IMR-90 (cell line): ENCODE data around the gene LHFPL3. TPM values are rescaled to one million over a fixed set of nuclear protein-coding genes. Genes with fewer than 3 reads are reported as not detected.

Source experiments
- ATAC-seq: fragments of 200-7000 bp; cut with Tn5 transposase; 2 replicates; pipeline ENCODE4 v1.9.1; 2020; ENCODE audit warnings: low read depth, mild to moderate bottlenecking, moderate library complexity
- BruUV-seq: library from RNA; stranded (reverse); fragments of 400-500 nt; replicated peaks from 2 replicates; lab custom pipeline; 2021; lab: Mats Ljungman, UMichigan
- CTCF ChIA-PET: fragments of 300-600 bp; formaldehyde crosslinking; extraction: SDS; loops from one replicate; lab custom pipeline; 2021; ENCODE audit warnings: antibody characterized with exemption; lab: Yijun Ruan, JAX
- POLR2A ChIA-PET: fragments of 300-600 bp; sonication (Branson Sonifier 250); formaldehyde crosslinking; loops from one replicate; lab custom pipeline; 2022; ENCODE audit warnings: antibody characterized with exemption; ENCODE audit not compliant: unreplicated experiment; lab: Charles Lee
- DNase-seq: peaks from one replicate; pipeline ENCODE4 v3.0.0; 2013
- H2AFZ ChIP-seq: replicated peaks from 2 replicates; pipeline ENCODE3; 2013; ENCODE audit warnings: low read length, mild to moderate bottlenecking; ENCODE audit not compliant: poor library complexity
- H2AK5ac ChIP-seq: 2 replicates; pipeline ENCODE4 v1.6.1; 2013; ENCODE audit warnings: low read depth, low read length, inconsistent platforms
- H2AK9ac ChIP-seq: replicated peaks from 2 replicates; pipeline ENCODE3; 2013; ENCODE audit warnings: mild to moderate bottlenecking, low read depth, low read length, moderate library complexity; ENCODE audit not compliant: poor library complexity
- H2BK120ac ChIP-seq: 2 replicates; pipeline ENCODE4 v1.6.1; 2013; ENCODE audit warnings: low read depth, low read length, inconsistent platforms
- H2BK15ac ChIP-seq: 3 replicates; pipeline ENCODE4 v1.6.1; 2013; ENCODE audit warnings: low read depth, low read length, inconsistent platforms
- H2BK20ac ChIP-seq: 2 replicates; pipeline ENCODE4 v1.6.1; 2013; ENCODE audit warnings: low read depth, mild to moderate bottlenecking, inconsistent platforms, low read length, moderate library complexity
- H2BK5ac ChIP-seq: 2 replicates; pipeline ENCODE4 v1.6.1; 2013; ENCODE audit warnings: mild to moderate bottlenecking, low read depth, low read length, inconsistent platforms; ENCODE audit not compliant: poor library complexity, severe bottlenecking
- H3K14ac ChIP-seq: replicated peaks from 2 replicates; pipeline ENCODE4 v1.6.1; 2013; ENCODE audit warnings: low read depth, low read length, inconsistent platforms
- H3K18ac ChIP-seq: 2 replicates; pipeline ENCODE4 v1.6.1; 2013; ENCODE audit warnings: low read depth, low read length, control low read depth
- H3K23ac ChIP-seq: 2 replicates; pipeline ENCODE4 v1.6.1; 2013; ENCODE audit warnings: low read depth, low read length, inconsistent platforms
- H3K27ac ChIP-seq: 2 replicates; pipeline ENCODE4 v1.5.1; 2013; ENCODE audit warnings: mild to moderate bottlenecking, control low read depth, low read length; ENCODE audit not compliant: insufficient read depth
- H3K27me3 ChIP-seq: 2 replicates; pipeline ENCODE4 v1.6.1; 2013; ENCODE audit warnings: low read length; ENCODE audit not compliant: control insufficient read depth, insufficient read depth
- H3K36me3 ChIP-seq: 2 replicates; pipeline ENCODE4 v1.6.1; 2013; ENCODE audit warnings: low read length, mixed read lengths; ENCODE audit not compliant: control insufficient read depth, insufficient read depth
- H3K4ac ChIP-seq: 2 replicates; pipeline ENCODE4 v1.6.1; 2013; ENCODE audit warnings: low read depth, low read length, inconsistent platforms
- H3K4me1 ChIP-seq: 2 replicates; pipeline ENCODE4 v1.6.1; 2013; ENCODE audit warnings: low read length, mixed read lengths; ENCODE audit not compliant: control insufficient read depth, insufficient read depth
- H3K4me2 ChIP-seq: 2 replicates; pipeline ENCODE4 v1.6.1; 2013; ENCODE audit warnings: low read depth, mild to moderate bottlenecking, control low read depth, low read length, moderate library complexity
- H3K4me3 ChIP-seq: 2 replicates; pipeline ENCODE4 v1.5.1; 2013; ENCODE audit warnings: low read depth, mild to moderate bottlenecking, control low read depth, low read length, moderate library complexity; ENCODE audit not compliant: insufficient read depth
- H3K56ac ChIP-seq: 2 replicates; pipeline ENCODE4 v1.6.1; 2013; ENCODE audit warnings: low read length, inconsistent platforms; ENCODE audit not compliant: insufficient read depth; ENCODE audit errors: extremely low read depth
- H3K79me1 ChIP-seq, 2 experiments: 2 replicates each; pipeline ENCODE4 v1.6.1; 2013; ENCODE audit warnings: low read length in 2 of 2, inconsistent platforms in 1 of 2, low read depth in 1 of 2
- H3K9ac ChIP-seq: 2 replicates; pipeline ENCODE4 v1.6.1; 2013; ENCODE audit warnings: low read depth, low read length, control low read depth
- H3K9me1 ChIP-seq: 2 replicates; pipeline ENCODE4 v1.6.1; 2013; ENCODE audit warnings: low read length, inconsistent platforms; ENCODE audit not compliant: insufficient read depth
- H3K9me3 ChIP-seq: 2 replicates; pipeline ENCODE4 v1.6.1; 2013; ENCODE audit warnings: low read length; ENCODE audit not compliant: control insufficient read depth, insufficient read depth
- H4K20me1 ChIP-seq: 2 replicates; pipeline ENCODE4 v1.6.1; 2013; ENCODE audit warnings: low read length, inconsistent platforms; ENCODE audit not compliant: insufficient read depth
- H4K5ac ChIP-seq: 2 replicates; pipeline ENCODE4 v1.6.1; 2013; ENCODE audit warnings: mild to moderate bottlenecking, low read depth, low read length, control low read depth
- H4K8ac ChIP-seq, 2 experiments: 2 replicates each; pipeline ENCODE4 v1.6.1; 2013; ENCODE audit warnings: low read depth in 2 of 2, low read length in 2 of 2, control low read depth in 1 of 2, inconsistent platforms in 1 of 2
- H4K91ac ChIP-seq: 2 replicates; pipeline ENCODE4 v1.6.1; 2013; ENCODE audit warnings: low read depth, low read length, inconsistent platforms; ENCODE audit not compliant: insufficient read depth
- CEBPB ChIP-seq: IDR thresholded peaks from 2 replicates; pipeline ENCODE4 v1.6.1; 2012; ENCODE audit warnings: low read depth, low read length, improper control_type of control experiment
- CTCF ChIP-seq: conservative IDR thresholded peaks from 2 replicates; pipeline ENCODE4 v1.5.1; 2012; ENCODE audit warnings: mild to moderate bottlenecking, low read depth, low read length, improper control_type of control experiment
- POLR2A ChIP-seq: IDR thresholded peaks from 2 replicates; pipeline ENCODE4 v1.6.1; 2012; ENCODE audit warnings: mild to moderate bottlenecking, low read depth, low read length
- RCOR1 ChIP-seq: IDR thresholded peaks from 2 replicates; pipeline ENCODE4 v1.6.1; 2012; ENCODE audit warnings: mild to moderate bottlenecking, low read length, improper control_type of control experiment; ENCODE audit not compliant: insufficient replicate concordance
- RFX5 ChIP-seq: IDR thresholded peaks from 2 replicates; pipeline ENCODE4 v1.8.0; 2012; ENCODE audit warnings: low read depth, mild to moderate bottlenecking, low read length, moderate library complexity
- WGBS, 2 experiments: methylation state at CpG; one replicate each; pipeline versions ENCODE4 v1.1.5 to v1.1.7; 2013; ENCODE audit warnings: missing lambda C conversion rate in 2 of 2; ENCODE audit not compliant: insufficient read length in 1 of 2; ENCODE audit errors: extremely low coverage in 2 of 2; 5-methylcytosine and 5-hydroxymethylcytosine counted together
- dilution Hi-C: fragments of 300-500 bp; cut with HindIII; formaldehyde crosslinking; loops from one replicate; pipeline ENCODE4 v1.14.3; 2018; ENCODE audit warnings: low sequenced_read_pairs; ENCODE audit not compliant: unreplicated experiment
- in situ Hi-C: fragments of 300-500 bp; cut with MboI; formaldehyde crosslinking; loops from 3 replicates; pipeline ENCODE4 v1.14.3; 2019; ENCODE audit warnings: low sequenced_read_pairs, inconsistent platforms, mixed read lengths
- intact Hi-C: fragments of 100-400 bp; cut with micrococcal nuclease; formaldehyde crosslinking; loops from 2 replicates; pipeline ENCODE4 v1.10.0; 2022
- polyA plus RNA-seq, 3 experiments: library from polyadenylated mRNA; depleted of rRNA; stranded (reverse); fragments of >200 nt; gene quantifications; 2 replicates each; pipeline ENCODE4 v1.2.3, GENCODE V29; 2012; ENCODE audit warnings: low replicate concordance in 1 of 3
- total RNA-seq: library from RNA; depleted of rRNA; stranded (reverse); fragments of >200 nt; gene quantifications from 2 replicates; pipeline ENCODE4 v1.2.3, GENCODE V29; 2012
- TF ChIP-seq, protein P1 (sequence below): fragments of 150-350 bp; IDR thresholded peaks from 2 replicates; pipeline ENCODE4 v1.6.1; 2017; ENCODE audit warnings: mild to moderate bottlenecking, antibody characterized with exemption, low read length, low read depth

The LHFPL3 gene
- total and polyA plus RNA-seq, 2 of the 4 experiments (the other 2 are of a cell fraction): not detected

DNA sequence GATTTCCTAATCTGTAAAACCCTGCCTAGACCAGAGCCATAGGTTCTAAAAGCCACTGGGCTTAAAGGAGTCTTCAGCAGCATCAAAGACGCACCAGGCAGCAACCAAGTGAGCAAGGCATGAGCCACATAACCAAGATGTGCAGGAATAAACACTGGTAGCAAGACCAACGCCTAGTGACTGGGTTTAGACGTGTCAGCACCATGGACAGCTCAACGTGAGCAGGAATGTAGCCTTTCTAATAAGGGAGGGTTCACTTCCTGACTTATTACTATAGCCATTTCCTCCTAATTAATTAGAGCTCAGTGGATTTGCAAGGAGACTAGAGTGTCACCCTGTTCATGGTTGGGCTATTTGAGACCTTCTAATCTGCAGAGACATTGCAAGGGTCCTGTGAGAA lies 223.7 kb downstream of the LHFPL3 start:
- no peak overlapping the region for H3K9ac ChIP-seq
- no peak for TF ChIP-seq RCOR1
- TF ChIP-seq RFX5: no peak
- TF ChIP-seq CEBPB: no peak
- TF ChIP-seq, protein P1, sequence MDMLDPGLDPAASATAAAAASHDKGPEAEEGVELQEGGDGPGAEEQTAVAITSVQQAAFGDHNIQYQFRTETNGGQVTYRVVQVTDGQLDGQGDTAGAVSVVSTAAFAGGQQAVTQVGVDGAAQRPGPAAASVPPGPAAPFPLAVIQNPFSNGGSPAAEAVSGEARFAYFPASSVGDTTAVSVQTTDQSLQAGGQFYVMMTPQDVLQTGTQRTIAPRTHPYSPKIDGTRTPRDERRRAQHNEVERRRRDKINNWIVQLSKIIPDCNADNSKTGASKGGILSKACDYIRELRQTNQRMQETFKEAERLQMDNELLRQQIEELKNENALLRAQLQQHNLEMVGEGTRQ: no peak
- no peak for TF ChIP-seq POLR2A
- TF ChIP-seq CTCF: no peak
- no peak overlapping the region for H2AFZ ChIP-seq
- no peak overlapping the region for H2BK5ac ChIP-seq
- H3K36me3 ChIP-seq: no peaks in the 10 kb centered on the region
- no peak overlapping the region for H2BK120ac ChIP-seq
- H2BK20ac ChIP-seq: no peak overlapping the region
- H3K79me1 ChIP-seq: no peaks in the 10 kb centered on the region
- no peaks in the 10 kb centered on the region for H3K4me1 ChIP-seq
- peaks cover 7% of the 10 kb centered on the region for H3K9me3 ChIP-seq
- H3K14ac ChIP-seq: no peak overlapping the region
- H4K8ac ChIP-seq: no peak overlapping the region
- H3K9me1 ChIP-seq: no peaks in the 10 kb centered on the region
- peak; percentile 4 for DNase-seq
- no peak overlapping the region for H3K27ac ChIP-seq
- no peaks in the 10 kb centered on the region for H3K27me3 ChIP-seq
- H3K18ac ChIP-seq: no peak overlapping the region
- no peak overlapping the region for H3K4me3 ChIP-seq
- no peaks in the 10 kb centered on the region for H4K20me1 ChIP-seq
- BruUV-seq: no TSS peak
- H3K4ac ChIP-seq: no peak overlapping the region
- H3K4me2 ChIP-seq: no peak overlapping the region
- no peak overlapping the region for H2AK9ac ChIP-seq
- H4K5ac ChIP-seq: no peak overlapping the region
- ChIA-PET CTCF (no interaction called here), POLR2A (no interaction called here)
- intact Hi-C loops: no loop called here
- no peak overlapping the region for H2BK15ac ChIP-seq
- no peak overlapping the region for H2AK5ac ChIP-seq
- dilution Hi-C loops: no loop called here
- no peak overlapping the region for H3K23ac ChIP-seq
- 0% methylated on average over 1 of the region's 4 CpGs; no CpG with 5 or more reads in 1 of the 2 experiments for WGBS, 2 experiments
- ATAC-seq: no peak
- in situ Hi-C loops: no loop called here
- H3K56ac ChIP-seq: no peak overlapping the region
- H4K91ac ChIP-seq: no peak overlapping the region
